Testis (tissue), 2 donors: ENCODE measurements around the gene TPSG1.

Source experiments
- POLR2A ChIP-seq: fragments of 450-650 bp; IDR thresholded peaks from one replicate; pipeline ENCODE4 v1.6.1; 2017; ENCODE audit warnings: antibody characterized with exemption, mild to moderate bottlenecking, moderate library complexity
- TF ChIP-seq, protein P1 (sequence below), 3 experiments: fragments of 450-650 bp in 2 of 3; fragments of 200-600 bp in 1 of 3; sonication (generic) in 1 of 3; IDR thresholded peaks; one replicate each; pipeline ENCODE4 v1.5.1; 2016 to 2019; ENCODE audit warnings: antibody characterized with exemption in 3 of 3, mild to moderate bottlenecking in 2 of 3, moderate library complexity in 1 of 3

- TF ChIP-seq, protein P1, sequence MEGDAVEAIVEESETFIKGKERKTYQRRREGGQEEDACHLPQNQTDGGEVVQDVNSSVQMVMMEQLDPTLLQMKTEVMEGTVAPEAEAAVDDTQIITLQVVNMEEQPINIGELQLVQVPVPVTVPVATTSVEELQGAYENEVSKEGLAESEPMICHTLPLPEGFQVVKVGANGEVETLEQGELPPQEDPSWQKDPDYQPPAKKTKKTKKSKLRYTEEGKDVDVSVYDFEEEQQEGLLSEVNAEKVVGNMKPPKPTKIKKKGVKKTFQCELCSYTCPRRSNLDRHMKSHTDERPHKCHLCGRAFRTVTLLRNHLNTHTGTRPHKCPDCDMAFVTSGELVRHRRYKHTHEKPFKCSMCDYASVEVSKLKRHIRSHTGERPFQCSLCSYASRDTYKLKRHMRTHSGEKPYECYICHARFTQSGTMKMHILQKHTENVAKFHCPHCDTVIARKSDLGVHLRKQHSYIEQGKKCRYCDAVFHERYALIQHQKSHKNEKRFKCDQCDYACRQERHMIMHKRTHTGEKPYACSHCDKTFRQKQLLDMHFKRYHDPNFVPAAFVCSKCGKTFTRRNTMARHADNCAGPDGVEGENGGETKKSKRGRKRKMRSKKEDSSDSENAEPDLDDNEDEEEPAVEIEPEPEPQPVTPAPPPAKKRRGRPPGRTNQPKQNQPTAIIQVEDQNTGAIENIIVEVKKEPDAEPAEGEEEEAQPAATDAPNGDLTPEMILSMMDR (IDR thresholded peaks at IDR 0.05) = no peak
- no peak for TF ChIP-seq POLR2A
Observed at GRCh38 chr16:1224558-1224957, 510 bp downstream of the TPSG1 start.
